ENCODE measurements around the gene SNTB2.

Gene SNTB2

GRCh38 chr16:69320740-69321073 lies 133.7 kb downstream of the SNTB2 start:
- no peak for DNase-seq

- no peak for DNase-seq
These were observed 134.1 kb downstream of the SNTB2 start for GRCh38 chr16:69321080-69321479.

- DNase-seq: no peak
These were observed 135.4 kb downstream of the SNTB2 start for GRCh38 chr16:69322343-69322742.

- no peak for DNase-seq
These were observed 136.5 kb downstream of the SNTB2 start for GRCh38 chr16:69323415-69323814.

- DNase-seq: no peak
These were observed 137.1 kb downstream of the SNTB2 start for GRCh38 chr16:69324013-69324531.

- DNase-seq: no peak
These were observed 137.8 kb downstream of the SNTB2 start for GRCh38 chr16:69324585-69325253.

GRCh38 chr16:69325784-69326171 lies 138.8 kb downstream of the SNTB2 start:
- DNase-seq: no peak

- no peak for DNase-seq
These were observed 139.4 kb downstream of the SNTB2 start for GRCh38 chr16:69326172-69326873.

- no peak for DNase-seq
These were observed 140.8 kb downstream of the SNTB2 start for GRCh38 chr16:69327585-69328310.

GRCh38 chr16:69328854-69329316 lies 141.9 kb downstream of the SNTB2 start:
- DNase-seq: peak; percentile 18

- DNase-seq: peak; percentile 12
These were observed 142.7 kb downstream of the SNTB2 start for GRCh38 chr16:69329369-69330285.

GRCh38 chr16:69330286-69331109 lies 143.5 kb downstream of the SNTB2 start, which contains the start of gene PDF:
TSS of gene PDF (minus strand) at chr16:69330588. CDS start at chr16:69330570, 18 bp downstream.
- peak; percentile 94 for DNase-seq

GRCh38 chr16:69334696-69335095 lies 147.7 kb downstream of the SNTB2 start:
- DNase-seq: no peak

GRCh38 chr16:69338557-69339288 lies 151.8 kb downstream of the SNTB2 start:
- no peak for DNase-seq

GRCh38 chr16:69339289-69340094 lies 152.5 kb downstream of the SNTB2 start, which contains the start of the genes COG8 and NIP7:
TSS of gene COG8 (minus strand) at chr16:69339564. CDS start at chr16:69339552, 12 bp downstream.
TSS of gene NIP7 (plus strand) at chr16:69339772. CDS start at chr16:69339830, 58 bp downstream.
- peak; percentile 99 for DNase-seq

GRCh38 chr16:69340095-69340644 lies 153.2 kb downstream of the SNTB2 start:
- DNase-seq: peak; percentile 5

GRCh38 chr16:69344171-69344570 lies 157.2 kb downstream of the SNTB2 start:
- DNase-seq: no peak

GRCh38 chr16:69345923-69346322 lies 159.0 kb downstream of the SNTB2 start:
- DNase-seq: no peak

GRCh38 chr16:69346683-69347082 lies 159.7 kb downstream of the SNTB2 start:
- DNase-seq: no peak

Measured in fibroblast of skin of back (primary cell).